Measurements from ENCODE around the gene PARD3. TPM values are rescaled to one million over a fixed set of nuclear protein-coding genes. Genes with fewer than 3 reads are reported as not detected.

The PARD3 gene
- total RNA-seq, 4 donors from 2014 or later, result 150 to 172 (median 165) TPM

DNA sequence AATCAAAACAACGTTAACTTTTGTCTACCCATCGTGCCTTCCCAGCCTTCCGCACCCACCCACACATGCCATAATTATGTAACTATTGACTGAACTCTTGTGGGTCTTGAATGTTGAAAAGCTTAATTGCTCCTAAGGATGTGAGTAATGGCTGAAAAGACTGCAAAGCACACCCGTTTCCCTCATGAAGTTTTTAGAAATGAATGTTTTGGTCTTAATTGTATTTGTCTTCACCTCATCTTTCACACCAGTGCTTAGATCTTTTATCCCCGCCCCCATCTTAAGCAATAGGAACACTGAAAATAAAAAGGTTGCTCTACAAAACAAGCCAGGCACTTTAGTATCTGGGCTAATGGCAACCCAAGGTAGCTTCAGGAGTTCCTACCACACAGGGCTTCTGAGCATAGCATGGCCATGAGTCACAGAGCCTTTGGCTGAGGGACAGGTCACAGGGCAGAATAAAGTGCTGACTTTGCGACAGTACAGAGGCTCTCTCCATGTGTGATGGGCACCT, 690.5 kb downstream of the PARD3 start:
- intact Hi-C loops (cut with DNase I; ENCODE audit: low total_unique reads), result no loop called here
- H3K4me3 ChIP-seq (ENCODE audit: low read depth, poor library complexity, severe bottlenecking), result no peak overlapping the region
- DNase-seq (ENCODE audit: low spot score in 2 of 2), result no peak
- WGBS, 2 donors, result 64 to 66% methylated on average over 6 of the region's 6 CpGs
- TF ChIP-seq, protein P1, sequence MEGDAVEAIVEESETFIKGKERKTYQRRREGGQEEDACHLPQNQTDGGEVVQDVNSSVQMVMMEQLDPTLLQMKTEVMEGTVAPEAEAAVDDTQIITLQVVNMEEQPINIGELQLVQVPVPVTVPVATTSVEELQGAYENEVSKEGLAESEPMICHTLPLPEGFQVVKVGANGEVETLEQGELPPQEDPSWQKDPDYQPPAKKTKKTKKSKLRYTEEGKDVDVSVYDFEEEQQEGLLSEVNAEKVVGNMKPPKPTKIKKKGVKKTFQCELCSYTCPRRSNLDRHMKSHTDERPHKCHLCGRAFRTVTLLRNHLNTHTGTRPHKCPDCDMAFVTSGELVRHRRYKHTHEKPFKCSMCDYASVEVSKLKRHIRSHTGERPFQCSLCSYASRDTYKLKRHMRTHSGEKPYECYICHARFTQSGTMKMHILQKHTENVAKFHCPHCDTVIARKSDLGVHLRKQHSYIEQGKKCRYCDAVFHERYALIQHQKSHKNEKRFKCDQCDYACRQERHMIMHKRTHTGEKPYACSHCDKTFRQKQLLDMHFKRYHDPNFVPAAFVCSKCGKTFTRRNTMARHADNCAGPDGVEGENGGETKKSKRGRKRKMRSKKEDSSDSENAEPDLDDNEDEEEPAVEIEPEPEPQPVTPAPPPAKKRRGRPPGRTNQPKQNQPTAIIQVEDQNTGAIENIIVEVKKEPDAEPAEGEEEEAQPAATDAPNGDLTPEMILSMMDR (IDR thresholded peaks at IDR 0.05), result no peak
- no peak for TF ChIP-seq POLR2A (IDR thresholded peaks at IDR 0.05)

DNA sequence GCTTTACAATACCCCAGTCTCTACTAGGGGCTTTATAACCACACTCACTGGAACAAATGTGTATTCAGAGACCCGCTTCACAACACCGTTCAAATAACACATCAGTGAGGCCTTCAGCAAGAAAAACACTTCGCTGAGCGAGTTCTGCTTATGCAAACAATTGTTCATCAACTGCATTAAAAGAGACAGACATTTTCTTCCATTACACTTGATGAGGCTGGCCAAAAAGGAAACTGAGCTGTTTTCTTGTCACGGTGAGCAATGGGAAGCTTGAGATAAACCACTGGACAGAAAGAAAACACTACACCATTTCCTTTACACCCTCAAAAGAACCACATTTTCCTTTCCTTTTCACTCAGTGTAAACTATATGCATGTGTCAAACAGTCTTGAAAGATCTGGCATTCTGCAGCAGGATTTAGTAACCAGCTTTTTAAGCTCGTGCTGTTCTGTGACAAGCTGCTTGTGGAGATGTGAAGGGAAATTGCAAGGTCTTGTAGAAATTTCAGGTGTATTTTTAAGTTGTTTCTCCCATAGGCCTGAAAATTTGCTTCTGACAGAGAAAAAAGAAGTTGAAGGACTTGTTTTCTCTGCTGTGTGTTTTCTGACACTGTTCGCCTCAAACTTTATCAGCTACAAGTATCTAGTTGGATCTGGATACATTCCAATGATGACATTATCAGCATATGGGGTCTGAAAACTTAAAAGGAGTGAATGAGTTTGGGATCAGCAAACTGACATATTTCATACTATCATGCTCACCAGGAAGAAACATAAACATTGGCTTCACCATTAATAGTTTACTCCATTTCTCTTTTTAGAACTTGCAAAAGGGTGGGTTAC, 693.1 kb downstream of the PARD3 start:
- TF ChIP-seq, protein P1 (IDR thresholded peaks at IDR 0.05), result no peak
- no peak for TF ChIP-seq POLR2A (IDR thresholded peaks at IDR 0.05)
- 71% methylated on average over 7 of the region's 7 CpGs for WGBS, 2 donors
- intact Hi-C loops (cut with DNase I; ENCODE audit: low total_unique reads), result no loop called here
- DNase-seq (ENCODE audit: low spot score in 2 of 2), result no peak
- no peak overlapping the region for H3K4me3 ChIP-seq (ENCODE audit: low read depth, poor library complexity, severe bottlenecking)

DNA sequence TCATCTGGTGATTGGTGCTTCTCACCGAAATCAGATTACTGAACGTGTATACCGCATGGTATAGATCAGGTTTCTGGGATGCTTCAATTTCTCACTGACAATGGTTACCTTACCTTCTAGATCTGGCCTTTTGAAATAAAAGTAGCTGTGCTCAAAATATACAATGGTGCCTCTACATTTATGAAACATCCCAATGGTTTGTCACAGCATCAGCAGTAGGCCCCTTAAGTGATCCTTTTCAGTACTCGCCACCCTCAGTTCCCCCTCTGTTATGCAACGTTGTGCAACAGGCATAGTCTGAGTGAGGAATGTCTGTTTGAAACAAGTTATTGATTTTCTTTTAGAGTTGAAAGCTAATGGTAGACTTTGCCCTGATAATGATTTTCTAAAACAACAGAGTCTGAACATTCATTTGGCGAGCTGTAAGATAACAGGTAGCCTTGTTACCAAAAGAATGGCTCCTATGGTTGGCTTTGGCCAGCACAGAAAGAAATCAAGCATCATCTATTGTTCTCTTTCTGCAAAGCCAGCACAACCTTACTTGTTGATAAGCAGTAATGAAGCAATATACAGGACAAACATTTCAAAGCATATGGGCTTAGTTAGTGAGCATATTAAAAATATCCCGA, 693.9 kb downstream of the PARD3 start:
- DNase-seq (ENCODE audit: low spot score in 2 of 2), result no peak
- 91 to 92% methylated on average over 7 of the region's 7 CpGs for WGBS, 2 donors
- no peak for TF ChIP-seq POLR2A (IDR thresholded peaks at IDR 0.05)
- TF ChIP-seq, protein P1 (IDR thresholded peaks at IDR 0.05), result no peak
- intact Hi-C loops (cut with DNase I; ENCODE audit: low total_unique reads), result no loop called here
- H3K4me3 ChIP-seq (ENCODE audit: low read depth, poor library complexity, severe bottlenecking), result no peak overlapping the region

DNA sequence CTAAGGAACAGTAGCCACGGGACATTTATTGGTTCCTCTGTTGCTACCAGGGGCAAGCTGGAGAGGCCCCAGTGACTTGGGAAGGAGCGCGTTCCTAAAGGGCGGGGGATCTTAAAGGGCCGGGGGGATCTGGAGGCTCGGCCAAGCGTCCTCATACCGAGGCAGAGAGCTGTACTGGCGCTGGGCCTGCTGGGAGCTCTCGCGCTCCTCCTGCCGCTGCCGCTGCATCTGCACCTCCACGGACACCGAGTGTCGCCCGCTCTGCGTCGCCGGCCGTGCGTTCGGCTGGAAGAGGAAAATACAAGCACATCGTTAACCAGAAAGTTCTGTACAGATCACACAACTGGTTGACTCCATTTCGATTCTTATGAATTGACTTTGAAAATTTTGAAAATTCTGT, 695.6 kb downstream of the PARD3 start:
- intact Hi-C loops (cut with DNase I; ENCODE audit: low total_unique reads), result no loop called here
- no peak for DNase-seq (ENCODE audit: low spot score in 2 of 2)
- 97% methylated on average over 25 of the region's 25 CpGs for WGBS, 2 donors
- TF ChIP-seq, protein P1 (IDR thresholded peaks at IDR 0.05), result no peak
- TF ChIP-seq POLR2A (IDR thresholded peaks at IDR 0.05), result no peak
- no peak overlapping the region for H3K4me3 ChIP-seq (ENCODE audit: low read depth, poor library complexity, severe bottlenecking)

DNA sequence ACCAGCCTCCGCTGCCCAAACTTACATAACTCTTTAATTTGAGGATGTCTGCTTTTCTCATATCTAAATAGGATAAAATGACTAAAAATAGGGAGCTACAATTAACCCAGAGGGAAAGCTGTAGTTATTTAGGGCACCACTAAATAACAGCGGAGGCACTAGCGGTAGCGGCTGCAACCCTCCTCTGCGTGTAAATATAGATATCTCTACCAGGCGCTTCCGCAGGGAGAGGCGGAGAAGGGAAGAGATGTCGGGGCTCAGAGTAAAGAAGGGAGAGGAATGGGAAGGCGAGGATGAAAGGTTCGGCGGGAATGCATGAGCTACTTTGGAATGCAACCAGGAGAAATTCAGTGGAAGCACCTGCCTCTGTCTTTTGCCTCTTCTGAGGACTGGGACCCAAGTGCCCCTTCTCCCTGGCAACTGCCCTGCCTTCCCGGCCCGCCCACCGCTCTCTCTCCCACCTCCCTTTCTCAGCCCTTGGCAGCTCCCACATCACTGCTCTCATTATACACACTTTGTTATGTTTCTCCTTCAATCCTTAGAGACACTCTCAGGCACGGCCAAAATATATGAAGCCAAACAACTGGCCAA, 698.3 kb downstream of the PARD3 start:
- 85 to 87% methylated on average over 16 of the region's 16 CpGs for WGBS, 2 donors
- DNase-seq (ENCODE audit: low spot score in 2 of 2), result no peak
- no peak for TF ChIP-seq POLR2A (IDR thresholded peaks at IDR 0.05)
- H3K4me3 ChIP-seq (ENCODE audit: low read depth, poor library complexity, severe bottlenecking), result no peak overlapping the region
- intact Hi-C loops (cut with DNase I; ENCODE audit: low total_unique reads), result no loop called here

DNA sequence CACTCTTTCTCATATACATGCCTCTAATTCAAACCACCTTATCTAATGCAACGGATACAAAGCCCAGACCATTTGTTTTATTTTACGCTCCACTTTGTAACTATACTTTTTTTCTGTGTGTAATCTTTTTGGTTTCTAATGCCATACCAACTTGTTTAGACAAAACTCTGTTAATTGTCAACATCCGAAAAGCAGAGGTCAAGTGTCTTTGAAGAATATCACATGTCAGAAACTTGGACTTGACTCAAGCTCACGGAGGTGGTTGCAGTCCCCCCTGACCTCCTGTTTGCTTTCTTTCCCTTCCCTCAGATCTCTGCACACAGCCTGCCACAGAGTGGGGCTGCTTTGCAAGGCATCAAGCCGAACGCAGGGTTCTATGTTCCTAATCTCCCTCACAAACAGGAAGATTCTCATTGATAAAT, 698.9 kb downstream of the PARD3 start:
- no peak for DNase-seq (ENCODE audit: low spot score in 2 of 2)
- intact Hi-C loops (cut with DNase I; ENCODE audit: low total_unique reads), result no loop called here
- WGBS, 2 donors, result 76 to 81% methylated on average over 6 of the region's 6 CpGs
- TF ChIP-seq, protein P1 (IDR thresholded peaks at IDR 0.05), result no peak
- TF ChIP-seq POLR2A (IDR thresholded peaks at IDR 0.05), result no peak
- H3K4me3 ChIP-seq (ENCODE audit: low read depth, poor library complexity, severe bottlenecking), result no peak overlapping the region
